Measurements from ENCODE around the gene CHST11.

DNA sequence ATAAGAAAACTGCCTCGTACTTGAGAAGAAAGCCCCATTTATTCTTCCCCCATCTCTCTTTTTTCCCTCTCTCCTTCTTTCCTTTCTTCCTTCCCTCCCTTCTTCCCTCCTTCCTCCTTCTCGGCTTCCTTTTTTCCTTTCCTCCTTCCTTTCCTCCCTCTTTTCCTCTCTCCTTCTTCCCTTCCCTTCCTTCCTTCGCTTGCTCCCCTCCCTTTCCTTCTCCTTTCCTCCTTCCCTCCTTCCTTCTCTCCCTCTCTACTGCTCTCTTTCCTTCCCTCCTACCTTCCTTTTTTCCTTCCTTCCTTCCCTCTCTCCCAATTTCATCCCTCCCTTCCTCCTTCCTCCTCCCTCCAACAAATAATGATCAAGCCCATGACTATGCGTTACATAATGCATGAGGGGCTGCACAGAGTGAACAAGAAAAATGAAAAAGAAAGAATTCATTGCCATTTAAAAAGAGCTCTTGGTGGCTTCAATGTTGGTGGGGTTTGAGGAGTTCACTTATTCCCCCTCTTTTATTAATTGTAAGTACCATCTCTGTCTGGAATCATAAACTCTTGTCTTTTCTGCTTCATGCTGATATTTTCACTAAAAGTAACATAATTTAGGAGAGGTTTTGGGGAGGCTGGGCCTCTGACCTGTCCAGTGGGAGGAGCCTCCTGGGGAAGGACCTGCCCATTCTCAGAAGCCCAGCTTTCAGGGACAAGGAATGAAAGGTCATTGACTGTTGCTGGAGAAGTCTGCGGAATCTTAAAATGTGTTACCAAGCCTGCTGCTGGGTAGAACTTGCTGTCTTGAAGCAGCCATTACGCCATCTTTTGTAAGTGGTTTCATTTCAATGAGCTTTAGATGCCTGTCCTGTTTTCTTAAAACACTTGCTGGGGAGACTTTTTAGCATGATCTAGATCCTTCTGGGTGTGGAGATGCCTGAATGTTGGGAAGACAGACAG, 144.3 kb downstream of the CHST11 start:
- TF ChIP-seq CTCF (IDR thresholded peaks at IDR 0.05; ENCODE audit: insufficient read depth, low read length, poor library complexity, severe bottlenecking) (no peak), EZH2phosphoT487 (conservative IDR thresholded peaks at IDR 0.05; ENCODE audit: low read length) (no peak)
